Medulla oblongata (tissue), 1 donor: ENCODE data around the gene GAS2L1.
A peak's percentile ranks its signal among the peaks of the same experiment; 100 is the strongest.
"Not testable (repeated sequence)": the region's sequence is repeated elsewhere in the genome, so short reads cannot be mapped to it uniquely, and the experiment has no call there.

Source experiments
- DNase-seq: peaks from one replicate; pipeline ENCODE4 v3.0.0-alpha.2; 2015; ENCODE audit errors: extremely low spot score

The GAS2L1 gene

DNA sequence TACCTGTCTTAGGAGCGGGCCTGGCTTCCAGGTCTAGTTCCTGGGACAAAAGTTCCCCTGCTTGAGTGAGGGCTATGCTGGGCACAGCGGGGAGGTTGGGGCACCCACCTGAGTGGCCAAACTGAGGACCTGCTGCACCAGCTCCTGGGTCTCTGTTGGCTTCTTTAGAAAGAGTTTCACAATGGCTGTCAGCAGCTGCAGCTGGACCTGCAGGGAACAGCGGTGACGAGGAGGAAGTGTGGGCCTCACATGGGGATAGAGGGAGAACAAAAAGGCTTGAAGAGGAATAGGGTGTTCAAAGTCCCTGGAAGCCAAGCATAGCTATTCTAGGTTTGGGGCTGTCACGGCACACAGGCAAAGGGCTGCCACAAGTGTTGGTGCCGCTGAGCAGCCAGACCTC is 35.7 kb downstream of the GAS2L1 start:
- DNase-seq = no peak

DNA sequence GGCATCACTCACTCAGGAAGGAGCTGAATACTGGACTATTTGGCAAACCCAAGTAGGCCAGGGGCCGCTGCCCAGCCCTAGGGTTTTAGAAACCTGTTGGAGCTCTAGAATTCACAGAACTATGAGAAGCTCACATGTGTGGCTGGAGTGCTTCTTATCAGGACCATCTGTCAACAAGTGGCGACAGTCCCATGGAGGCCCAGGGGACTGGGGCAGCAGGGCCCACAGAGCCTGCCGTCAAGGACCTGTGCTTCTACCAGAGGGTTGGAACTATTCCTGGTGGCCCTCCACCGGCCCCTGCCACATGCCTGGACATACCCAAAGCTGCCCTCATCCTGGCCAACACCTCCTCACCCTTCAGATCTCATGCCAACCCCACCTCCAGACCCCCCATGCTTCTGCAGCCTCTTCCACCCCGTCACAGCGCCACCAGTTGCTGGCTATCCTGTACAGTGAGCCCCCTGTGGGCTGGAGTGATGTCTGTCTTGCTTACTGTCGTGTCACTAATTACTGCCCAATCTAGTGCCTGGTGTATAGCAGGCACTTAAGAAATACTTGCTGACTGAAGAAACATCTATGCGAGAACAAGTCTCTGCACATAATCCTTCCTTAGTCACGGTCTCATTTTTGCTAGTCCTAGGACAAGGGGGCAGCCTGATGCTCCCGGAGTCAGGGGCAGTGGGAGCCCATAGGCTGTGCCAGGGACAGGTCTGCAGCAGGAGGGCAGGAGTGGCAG is 36.3 kb downstream of the GAS2L1 start:
- no peak for DNase-seq

DNA sequence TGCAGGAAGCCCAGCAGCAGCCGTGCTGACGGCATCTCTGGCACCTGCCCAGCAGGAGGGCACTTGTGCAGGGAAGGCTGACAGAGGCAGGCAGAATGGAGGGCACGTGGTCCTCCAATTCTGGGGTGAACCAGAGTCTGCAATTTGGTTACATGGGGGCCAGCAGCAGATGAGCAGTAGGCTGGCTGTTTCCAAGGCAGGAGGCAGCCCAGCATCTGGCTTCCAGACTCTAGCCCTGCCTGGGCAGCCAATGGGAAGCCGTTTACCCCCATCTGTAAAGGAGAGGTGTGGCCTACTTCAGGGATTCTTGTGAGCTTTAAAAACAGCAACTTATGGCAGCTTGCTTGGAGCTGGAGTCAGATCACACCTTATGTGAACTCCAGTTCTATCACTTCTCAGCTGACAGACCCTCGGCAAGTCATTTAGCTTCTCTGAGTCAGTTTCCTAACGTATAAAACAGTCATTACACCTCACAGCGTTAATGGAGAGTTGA is 36.9 kb downstream of the GAS2L1 start:
- DNase-seq = no peak

DNA sequence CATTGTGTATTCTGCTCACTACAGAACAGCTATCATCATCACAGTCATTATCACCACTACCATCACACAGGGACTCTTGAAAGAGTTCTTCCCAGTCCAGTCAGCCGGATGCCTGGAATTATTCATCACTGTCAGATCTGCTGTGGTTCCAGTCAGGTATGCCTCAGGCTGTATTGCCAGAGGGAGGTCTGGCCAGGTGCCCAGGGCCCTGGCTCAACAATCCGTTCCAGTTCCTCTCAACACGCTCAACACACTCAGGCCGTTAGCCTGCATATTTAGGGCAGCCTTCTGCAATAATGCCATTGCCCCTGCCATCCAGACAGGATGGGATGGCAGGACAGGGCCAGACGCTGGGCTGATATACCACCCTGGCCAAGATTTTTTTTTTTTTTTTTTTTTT is 37.7 kb downstream of the GAS2L1 start:
- peak; percentile 73 for DNase-seq

DNA sequence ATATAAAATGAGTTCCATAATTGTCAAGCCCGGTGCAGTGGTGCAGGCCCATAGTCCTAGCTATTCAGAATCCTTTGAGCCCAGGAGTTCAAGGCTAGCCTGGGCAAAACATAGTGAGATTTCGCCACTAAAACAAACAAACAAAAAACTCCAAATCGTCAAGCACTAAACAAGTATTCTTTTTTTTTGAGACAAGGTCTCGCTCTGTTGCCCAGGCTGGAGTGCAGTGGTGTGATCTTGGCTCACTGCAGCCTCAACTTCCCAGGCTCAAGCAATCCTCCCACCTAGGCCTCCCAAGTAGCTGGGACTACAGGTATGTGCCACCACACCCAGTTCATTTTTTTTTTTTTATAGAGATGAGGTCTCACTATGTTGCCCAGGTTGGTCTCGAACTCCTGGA is 38.4 kb downstream of the GAS2L1 start:
- not testable (repeated sequence) for DNase-seq

DNA sequence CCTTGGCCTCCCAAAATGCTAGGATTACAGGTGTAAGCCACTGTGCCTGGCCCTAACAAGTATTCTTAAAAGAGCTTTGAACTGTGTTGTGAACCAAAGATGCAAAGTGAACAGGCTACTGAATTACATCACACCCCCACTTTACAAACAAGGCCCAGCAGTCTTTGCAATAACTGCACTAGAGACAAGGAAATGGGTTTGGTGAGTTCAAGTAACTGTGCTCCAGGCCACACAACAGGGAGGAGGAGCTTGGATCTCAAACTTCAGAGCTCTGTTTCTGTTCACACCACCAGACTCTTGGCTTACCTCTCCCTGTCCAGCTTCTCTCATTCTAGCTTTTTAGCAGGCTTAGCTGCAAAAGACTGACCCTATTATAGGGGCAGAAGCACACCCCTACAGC is 39.5 kb downstream of the GAS2L1 start:
- DNase-seq = peak; percentile 62

DNA sequence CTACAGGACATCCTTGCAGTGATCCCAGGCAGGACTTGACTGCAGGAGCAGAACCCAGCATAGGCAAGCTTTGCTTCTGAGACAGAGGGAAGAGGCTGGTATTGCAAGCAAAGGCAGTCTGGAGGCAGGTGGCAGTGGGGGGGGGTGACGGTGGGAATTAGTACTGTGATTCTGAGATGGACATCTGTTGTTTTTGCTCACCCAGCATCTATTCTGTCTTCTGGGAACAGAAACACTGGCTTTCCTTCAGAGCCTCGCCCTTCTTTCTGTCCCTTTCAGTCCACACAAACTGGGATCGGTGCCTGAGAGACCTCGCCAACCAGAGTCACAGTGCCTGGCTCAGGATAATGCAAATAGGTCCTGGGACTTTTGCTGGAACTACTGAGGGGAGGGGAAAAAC is 40.2 kb downstream of the GAS2L1 start:
- DNase-seq = peak; percentile 92

DNA sequence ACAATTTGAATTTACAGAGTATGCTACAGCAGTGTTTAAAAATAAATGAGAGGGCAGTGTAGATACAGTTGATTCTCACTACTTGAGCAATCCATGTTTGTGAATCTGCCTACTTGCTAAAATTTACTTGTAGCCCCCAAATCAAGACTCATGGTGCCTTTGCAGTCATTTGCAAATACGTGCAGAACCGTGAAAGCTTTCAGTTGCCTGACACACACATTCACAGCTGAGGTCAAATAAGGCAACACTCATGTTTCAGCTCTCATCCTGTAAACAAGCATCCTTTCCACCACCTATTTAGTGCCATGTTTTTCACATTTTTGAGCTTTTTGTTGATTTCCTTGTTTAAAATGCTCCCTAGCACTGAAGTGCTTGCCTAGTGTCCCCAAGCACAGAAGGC is 41.6 kb downstream of the GAS2L1 start:
- no peak for DNase-seq

DNA sequence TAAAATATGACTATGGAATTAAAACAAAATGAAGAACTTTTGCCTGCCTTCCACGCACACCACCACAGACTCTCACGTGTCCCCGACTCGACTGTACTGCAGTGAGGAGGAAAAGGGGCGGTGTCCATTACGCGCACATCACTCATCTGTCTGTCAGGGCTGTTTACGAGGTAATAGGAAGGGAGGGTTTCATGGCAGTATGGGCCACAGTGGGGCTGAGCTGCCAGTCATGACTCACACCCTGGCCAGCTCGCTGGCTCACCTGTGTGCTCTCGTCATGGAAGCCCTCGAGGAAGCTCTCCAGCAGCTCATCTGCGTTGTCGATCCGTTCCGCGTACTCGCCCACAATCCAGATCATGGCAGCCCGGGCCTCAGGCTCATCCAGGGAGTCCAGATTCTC is 42.5 kb downstream of the GAS2L1 start:
- no peak for DNase-seq

DNA sequence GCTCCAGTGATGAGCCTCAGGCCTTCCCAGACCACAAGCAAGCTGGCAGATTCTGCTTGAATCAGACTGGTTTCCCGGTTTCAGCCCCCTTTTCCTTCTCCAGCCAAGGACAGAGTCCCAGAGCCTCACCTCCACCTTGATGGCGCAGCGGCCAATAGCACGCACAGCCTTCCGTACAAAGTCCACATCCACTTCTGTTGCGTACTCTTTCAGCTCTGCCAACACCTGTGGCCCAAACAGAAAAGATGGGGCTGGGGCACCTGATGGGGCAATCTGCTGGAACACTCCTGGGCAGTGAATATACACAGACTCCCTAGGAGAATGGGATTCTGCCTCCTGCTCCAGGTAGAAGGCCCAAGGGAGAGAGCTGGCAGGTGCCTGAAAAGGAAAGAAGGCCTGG is 44.6 kb downstream of the GAS2L1 start:
- DNase-seq = no peak

DNA sequence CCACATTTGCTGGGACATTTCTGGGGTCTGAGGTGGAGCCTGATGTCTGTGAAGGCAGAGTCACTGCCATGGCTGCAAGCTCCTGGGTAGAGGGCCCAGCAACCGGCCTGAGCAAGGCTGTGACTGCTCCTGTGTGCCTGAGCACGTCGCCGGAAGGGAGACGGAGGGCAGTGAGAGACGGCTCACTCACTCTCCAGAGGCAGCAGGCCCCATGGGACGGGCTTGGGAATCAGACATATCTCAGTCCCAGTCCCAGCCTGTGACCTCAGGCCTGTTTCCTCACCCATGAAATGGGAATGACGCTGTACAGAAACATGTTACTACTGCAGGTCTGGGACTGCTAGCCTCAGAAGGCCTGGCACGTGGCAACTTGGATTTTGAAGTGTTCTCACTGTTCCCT is 45.4 kb downstream of the GAS2L1 start:
- no peak for DNase-seq

DNA sequence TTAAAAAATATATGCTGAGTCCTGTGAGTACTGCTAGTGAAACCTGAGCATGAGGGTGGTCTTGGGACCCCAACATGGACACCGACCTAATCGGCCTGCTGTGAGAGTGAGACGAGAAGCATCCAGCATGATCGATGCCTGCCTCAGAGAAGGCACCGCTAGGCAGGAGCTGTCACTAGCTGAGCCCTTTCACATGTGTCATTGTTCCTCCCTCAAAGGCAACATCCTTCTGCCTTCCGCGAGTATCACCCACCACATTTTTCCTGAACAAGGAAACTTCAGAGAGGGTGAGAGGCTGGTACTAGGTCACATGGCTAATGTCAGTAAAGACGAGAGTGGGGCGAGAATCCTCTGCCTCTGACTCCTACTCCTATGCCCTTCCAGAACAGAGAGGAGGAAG is 46.3 kb downstream of the GAS2L1 start:
- DNase-seq = peak; percentile 71

DNA sequence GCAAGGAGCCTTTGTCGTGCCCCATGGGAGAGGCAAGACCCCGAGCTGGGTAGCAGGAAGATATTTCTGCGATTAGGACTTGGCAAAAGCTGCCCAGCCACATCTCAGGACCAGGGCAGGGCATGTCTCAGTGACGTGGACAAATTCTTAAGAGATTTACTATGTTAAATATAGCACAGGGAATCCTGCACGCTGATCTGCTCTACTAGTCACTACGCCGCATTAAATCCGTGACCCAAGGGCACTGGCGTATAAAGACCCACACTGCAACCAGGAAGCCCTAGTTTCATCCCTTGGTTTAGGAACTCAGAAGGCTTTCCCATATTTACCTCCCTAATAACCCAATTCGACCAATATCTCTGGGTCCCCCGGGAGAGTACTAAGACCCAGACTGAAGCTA is 46.8 kb downstream of the GAS2L1 start:
- DNase-seq = no peak

DNA sequence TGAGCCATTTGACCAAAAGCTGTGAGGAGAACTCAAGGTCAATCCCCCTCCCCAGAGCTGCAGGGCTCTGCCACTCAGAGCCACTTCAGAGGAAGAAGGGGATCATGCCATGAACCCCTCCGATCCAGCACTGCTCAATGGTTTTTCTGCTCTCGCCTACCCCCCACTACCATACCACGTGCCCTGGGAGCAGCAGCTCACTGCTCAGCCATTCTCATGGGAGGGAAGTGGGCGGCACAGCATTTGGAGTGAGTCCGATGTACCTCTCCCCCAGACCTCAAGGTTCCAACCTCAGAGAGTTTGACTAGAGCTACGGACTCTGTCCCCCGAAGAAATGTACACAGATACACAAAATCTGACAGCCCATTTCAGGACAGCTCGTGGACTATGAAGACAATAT is 47.4 kb downstream of the GAS2L1 start:
- no peak for DNase-seq

DNA sequence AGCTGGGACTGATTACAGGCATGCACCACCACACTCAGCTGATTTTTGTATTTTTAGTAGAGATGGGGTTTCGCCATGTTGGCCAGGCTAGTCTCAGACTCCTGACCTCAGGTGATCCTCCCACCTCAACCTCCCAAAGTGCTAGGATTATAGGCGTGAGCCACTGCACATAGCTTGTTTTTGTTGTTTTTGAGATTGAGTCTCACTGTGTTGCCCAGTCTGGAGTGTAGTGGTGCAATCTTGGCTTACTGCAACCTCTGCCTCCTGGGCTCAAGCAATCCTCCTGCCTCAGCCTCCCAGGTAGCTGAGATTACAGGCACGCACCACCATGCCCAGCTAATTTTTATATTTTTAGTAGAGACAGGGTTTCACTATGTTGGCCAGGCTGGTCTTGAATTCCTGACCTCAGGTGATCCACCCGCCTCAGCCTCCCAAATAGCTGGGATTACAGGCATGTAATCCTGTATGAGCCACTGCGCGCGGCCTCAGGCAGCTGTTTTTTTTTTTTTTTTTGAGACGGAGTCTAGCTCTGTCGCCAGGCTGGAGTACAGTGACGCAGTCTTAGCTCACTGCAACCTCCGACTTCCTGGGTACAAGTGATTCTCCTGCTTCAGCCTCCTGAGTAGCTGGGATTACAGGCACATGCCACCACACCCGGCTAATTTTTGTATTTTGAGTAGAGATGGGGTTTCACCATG is 50.9 kb downstream of the GAS2L1 start:
- not testable (repeated sequence) for DNase-seq

DNA sequence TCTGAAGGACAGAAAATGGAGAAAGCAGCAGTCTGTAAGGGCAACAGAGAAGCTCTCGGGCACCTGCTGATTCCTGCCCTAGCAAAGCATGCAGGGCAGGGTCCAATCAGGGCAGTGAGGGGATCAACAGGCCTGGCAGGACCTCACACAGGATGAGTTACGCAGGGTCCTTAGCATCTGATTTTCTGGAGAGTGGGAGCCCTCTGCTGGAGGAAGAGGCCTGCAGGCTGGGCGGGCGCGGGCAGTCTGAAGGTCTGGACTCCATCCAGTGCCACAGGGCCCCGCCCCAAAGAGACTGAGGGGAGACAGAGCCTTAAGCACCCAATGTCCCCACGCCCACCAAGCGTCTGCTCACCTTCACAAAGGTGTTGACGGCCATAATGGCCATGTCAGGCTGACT is 53.0 kb downstream of the GAS2L1 start:
- DNase-seq = peak; percentile 73
